Prostate gland (tissue), 2 donors: ENCODE data around the gene CHDH. TPM values are rescaled to one million over a fixed set of nuclear protein-coding genes. Genes with fewer than 3 reads are reported as not detected.

Source experiments
- DNase-seq: peaks from one replicate; pipeline ENCODE4 v3.0.0-alpha.2; 2019; ENCODE audit warnings: low spot score
- H3K27ac ChIP-seq, 2 donors: fragments of 200-600 bp; sonication (generic); 2 replicates each; pipeline ENCODE4 v1.5.1; 2017 to 2019
- H3K27me3 ChIP-seq: fragments of 200-600 bp; sonication (generic); replicated peaks from 2 replicates; pipeline ENCODE4 v1.5.1; 2019; ENCODE audit not compliant: insufficient read depth
- H3K36me3 ChIP-seq, 2 donors: fragments of 200-600 bp; sonication (generic); 1 replicate in 1 of 2; 2 replicates in 1 of 2; pipeline versions ENCODE4 v1.5.1 to v1.8.1; 2017 to 2019
- H3K4me1 ChIP-seq: fragments of 200-600 bp; sonication (generic); replicated peaks from 2 replicates; pipeline ENCODE4 v1.5.1; 2019
- H3K4me3 ChIP-seq, 2 donors: fragments of 200-600 bp; sonication (generic); 2 replicates each; pipeline ENCODE4 v1.5.1; 2017 to 2019
- H3K9me3 ChIP-seq: fragments of 200-600 bp; sonication (generic); 2 replicates; pipeline ENCODE4 v1.5.1; 2017
- CTCF ChIP-seq, 4 experiments: fragments of 200-600 bp in 2 of 4; fragments of 450-650 bp in 2 of 4; sonication (generic) in 2 of 4; IDR thresholded peaks; 1 replicate in 3 of 4; 2 replicates in 1 of 4; pipeline ENCODE4 v1.5.1; 2016 to 2019; ENCODE audit warnings: antibody characterized with exemption in 4 of 4, mild to moderate bottlenecking in 2 of 4, moderate library complexity in 2 of 4
- POLR2A ChIP-seq: fragments of 450-650 bp; IDR thresholded peaks from one replicate; pipeline ENCODE4 v1.6.1; 2016; ENCODE audit warnings: antibody characterized with exemption, mild to moderate bottlenecking
- POLR2AphosphoS5 ChIP-seq: sonication (generic); formaldehyde crosslinking; IDR thresholded peaks from one replicate; pipeline ENCODE4 v1.6.1; 2017; ENCODE audit warnings: antibody characterized with exemption
- WGBS: methylation state at CpG from one replicate; pipeline ENCODE4 v1.1.5; 2018; 5-methylcytosine and 5-hydroxymethylcytosine counted together
- intact Hi-C: fragments of 100-400 bp; cut with DNase I; formaldehyde crosslinking; loops from one replicate; pipeline ENCODE4 v1.14.2; 2022
- total RNA-seq, 2 donors: library from RNA; depleted of rRNA; stranded (reverse); fragments of >200 nt; gene quantifications; one replicate each; pipeline ENCODE4 v1.1.0, GENCODE V29; 2016

The CHDH gene
- total RNA-seq, 2 donors from 2014 or later = 40.2 to 43.9 TPM

- Histone ChIP-seq H3K4me3 (no peak overlapping the region), H3K36me3 (no peaks in the 10 kb centered on the region), H3K4me1 (peaks cover 5% of the 10 kb centered on the region), H3K27me3 (no peaks in the 10 kb centered on the region), H3K9me3 (no peaks in the 10 kb centered on the region), H3K27ac (no peak overlapping the region)
- intact Hi-C loops = no loop called here
- TF ChIP-seq POLR2AphosphoS5 (no peak), CTCF (IDR thresholded peaks at IDR 0.05) (no peak), POLR2A (no peak)
- 78% methylated on average over 14 of the region's 14 CpGs for WGBS
- no peak for DNase-seq
Observed at GRCh38 chr3:53772562-53772961, 73.7 kb downstream of the CHDH start.

- Histone ChIP-seq H3K27ac (no peak overlapping the region), H3K36me3 (no peaks in the 10 kb centered on the region), H3K4me3 (no peak overlapping the region), H3K27me3 (no peaks in the 10 kb centered on the region), H3K4me1 (peaks cover 5% of the 10 kb centered on the region), H3K9me3 (no peaks in the 10 kb centered on the region)
- WGBS = 75% methylated on average over 10 of the region's 12 CpGs
- no peak for DNase-seq
- TF ChIP-seq CTCF (IDR thresholded peaks at IDR 0.05) = no peak
- no peak for TF ChIP-seq POLR2A
- TF ChIP-seq POLR2AphosphoS5 = no peak
- intact Hi-C loops = no loop called here
Observed at GRCh38 chr3:53768478-53769459, 77.5 kb downstream of the CHDH start.

GRCh38 chr3:53766706-53767105, 79.5 kb downstream of the CHDH start:
- Histone ChIP-seq H3K36me3 (no peaks in the 10 kb centered on the region), H3K27ac (no peak overlapping the region), H3K4me1 (no peaks in the 10 kb centered on the region), H3K9me3 (no peaks in the 10 kb centered on the region), H3K27me3 (no peaks in the 10 kb centered on the region), H3K4me3 (no peak overlapping the region)
- intact Hi-C loops = no loop called here
- WGBS = 97% methylated on average over 7 of the region's 7 CpGs
- TF ChIP-seq POLR2A = no peak
- DNase-seq = no peak

GRCh38 chr3:53765753-53766152, 80.5 kb downstream of the CHDH start:
- TF ChIP-seq POLR2A (no peak), POLR2AphosphoS5 (no peak), CTCF (IDR thresholded peaks at IDR 0.05) (no peak)
- no peak overlapping the region for H3K4me3 ChIP-seq
- no peaks in the 10 kb centered on the region for H3K4me1 ChIP-seq
- H3K36me3 ChIP-seq = no peaks in the 10 kb centered on the region
- no peaks in the 10 kb centered on the region for H3K9me3 ChIP-seq
- intact Hi-C loops = no loop called here
- no peak for DNase-seq
- WGBS = 87% methylated on average over 5 of the region's 5 CpGs
- no peaks in the 10 kb centered on the region for H3K27me3 ChIP-seq
- no peak overlapping the region for H3K27ac ChIP-seq

GRCh38 chr3:53764026-53764775, 82.0 kb downstream of the CHDH start:
- no peak for DNase-seq
- intact Hi-C loops = no loop called here
- WGBS = 72% methylated on average over 14 of the region's 14 CpGs
- no peaks in the 10 kb centered on the region for H3K36me3 ChIP-seq
- TF ChIP-seq POLR2AphosphoS5 = no peak
- H3K4me3 ChIP-seq = no peak overlapping the region
- no peak overlapping the region for H3K27ac ChIP-seq
- H3K27me3 ChIP-seq = no peaks in the 10 kb centered on the region
- no peaks in the 10 kb centered on the region for H3K9me3 ChIP-seq
- H3K4me1 ChIP-seq = no peaks in the 10 kb centered on the region
